ENCODE data around the gene USP3.
"Not testable (repeated sequence)": the region's sequence is repeated elsewhere in the genome, so short reads cannot be mapped to it uniquely, and the experiment has no call there.

The USP3 gene

DNA sequence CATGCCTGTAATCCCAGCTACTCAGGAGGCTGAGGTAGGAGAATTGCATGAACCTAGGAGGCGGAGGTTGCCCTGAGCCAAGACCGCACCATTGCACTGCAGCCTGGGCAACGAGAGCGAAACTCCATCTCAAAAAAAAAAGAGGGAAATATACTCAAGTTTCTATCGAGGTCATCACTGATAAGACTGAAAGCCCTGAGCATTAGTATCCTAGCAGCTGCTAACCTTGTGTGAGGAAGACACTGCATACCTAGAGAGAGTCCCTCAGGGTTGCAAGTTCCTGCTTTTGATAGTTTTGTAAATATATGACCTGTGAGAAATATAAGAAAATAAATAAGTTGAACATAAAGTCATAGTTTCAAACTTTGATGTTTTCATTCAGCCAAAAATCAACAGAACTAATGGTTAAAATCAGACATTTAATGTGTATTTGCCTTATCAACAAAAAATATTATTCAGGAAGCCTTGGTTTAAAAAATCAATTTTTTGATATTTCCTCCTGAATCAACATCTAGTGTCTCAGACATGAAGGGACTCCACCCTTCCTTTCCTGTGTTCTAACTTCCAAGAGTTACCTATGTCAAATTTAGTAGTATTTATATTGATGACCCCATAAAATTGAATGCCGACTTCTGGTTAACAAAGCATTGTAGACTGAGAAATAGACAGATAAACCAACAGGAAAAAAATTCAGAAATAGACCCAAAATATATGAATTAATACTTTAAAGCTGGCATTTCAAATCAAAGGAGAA, 19.8 kb upstream of the USP3 start:
- TF ChIP-seq ZFX (IDR thresholded peaks at IDR 0.05): no peak
- no peak for TF ChIP-seq CTCF (conservative IDR thresholded peaks at IDR 0.05)
- no peak overlapping the region for H3K27ac ChIP-seq

GRCh38 chr15:63487076-63487757, 17.2 kb upstream of the USP3 start:
- TF ChIP-seq ZFX (IDR thresholded peaks at IDR 0.05) (no peak), CTCF (conservative IDR thresholded peaks at IDR 0.05) (peak; percentile 93)

DNA sequence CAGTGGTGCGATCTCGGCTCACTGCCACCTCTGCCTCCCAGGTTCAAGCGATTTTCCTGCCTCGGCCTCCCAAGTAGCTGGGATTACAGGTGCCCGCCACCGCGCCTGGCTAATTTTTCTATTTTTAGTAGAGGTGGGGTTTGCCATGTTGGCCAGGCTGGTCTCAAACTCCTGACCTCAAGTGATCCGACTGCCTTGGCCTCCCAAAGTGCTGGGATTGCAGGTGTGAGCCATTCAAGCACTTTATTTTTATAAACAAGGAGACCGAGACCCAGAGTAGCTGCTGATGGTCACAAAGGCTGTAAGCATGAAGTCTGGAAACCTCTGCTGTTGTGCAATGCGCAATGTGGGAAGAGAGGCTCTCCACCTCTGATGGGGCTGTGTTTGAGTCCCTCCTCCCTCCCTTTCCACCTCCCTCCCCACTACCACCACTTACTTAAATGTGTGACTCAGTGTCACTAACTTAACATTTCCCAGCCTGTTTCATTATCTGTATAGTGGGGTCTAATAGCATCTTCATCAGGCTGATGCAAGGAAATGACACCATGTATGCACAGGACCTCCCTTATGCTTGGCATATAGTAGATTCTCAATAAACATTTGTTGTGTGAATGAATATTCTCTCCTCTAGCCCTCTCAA, 16.5 kb upstream of the USP3 start:
- not testable (repeated sequence) for H3K27ac ChIP-seq

More at GRCh38 chr15:63487076-63487757, 17.2 kb upstream of the USP3 start:
- H3K27ac ChIP-seq: no peak overlapping the region

DNA sequence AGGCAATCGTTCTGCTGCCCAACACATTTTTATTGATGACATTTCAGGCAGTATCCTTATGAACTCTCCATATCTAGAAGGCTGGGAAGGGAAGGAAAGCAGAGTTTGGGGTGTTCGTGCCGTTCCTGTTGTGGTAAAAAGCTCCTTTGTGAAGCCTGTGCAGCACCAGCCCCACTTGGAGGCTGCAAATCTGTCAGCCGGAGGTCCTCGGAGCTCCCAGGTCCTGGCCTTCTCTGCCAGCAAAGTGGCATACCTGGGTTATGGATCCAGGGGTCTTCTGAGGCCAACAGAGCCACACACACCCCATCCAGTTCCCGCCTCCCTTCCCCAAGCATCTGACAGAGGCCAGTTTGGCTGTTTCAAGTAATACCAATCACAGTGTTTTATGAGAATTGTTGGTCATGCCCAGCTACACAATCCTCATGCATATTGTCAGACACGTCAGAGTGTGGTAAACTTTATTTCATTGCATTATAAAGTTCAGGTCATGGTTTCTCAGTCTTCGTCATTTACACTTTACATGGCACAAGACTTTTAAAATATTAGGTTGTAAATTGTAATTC, 15.9 kb upstream of the USP3 start:
- TF ChIP-seq ZFX (IDR thresholded peaks at IDR 0.05): no peak
- no peak for TF ChIP-seq CTCF (conservative IDR thresholded peaks at IDR 0.05)
- no peak overlapping the region for H3K27ac ChIP-seq

DNA sequence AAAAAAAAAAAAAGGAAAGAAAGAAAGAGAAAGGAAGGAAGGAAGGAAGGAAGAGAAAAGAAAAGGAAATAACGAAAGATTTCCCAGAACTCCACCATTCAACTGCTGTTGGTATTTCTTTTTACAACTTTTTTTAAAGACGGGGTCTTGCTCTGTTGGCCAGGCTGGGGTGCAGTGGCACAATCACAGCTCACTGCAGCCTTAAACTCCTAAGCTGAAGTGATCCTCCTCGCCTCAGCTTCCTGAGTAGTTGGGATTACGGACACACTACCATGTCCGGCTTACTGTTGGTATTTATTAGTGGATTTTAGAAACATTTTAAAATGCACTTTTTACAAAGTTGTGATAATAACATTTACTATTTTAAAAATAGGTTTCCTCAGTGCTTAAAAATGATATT, 15.0 kb upstream of the USP3 start:
- TF ChIP-seq ZFX (IDR thresholded peaks at IDR 0.05) (no peak), CTCF (conservative IDR thresholded peaks at IDR 0.05) (no peak)
- H3K27ac ChIP-seq: no peak overlapping the region

DNA sequence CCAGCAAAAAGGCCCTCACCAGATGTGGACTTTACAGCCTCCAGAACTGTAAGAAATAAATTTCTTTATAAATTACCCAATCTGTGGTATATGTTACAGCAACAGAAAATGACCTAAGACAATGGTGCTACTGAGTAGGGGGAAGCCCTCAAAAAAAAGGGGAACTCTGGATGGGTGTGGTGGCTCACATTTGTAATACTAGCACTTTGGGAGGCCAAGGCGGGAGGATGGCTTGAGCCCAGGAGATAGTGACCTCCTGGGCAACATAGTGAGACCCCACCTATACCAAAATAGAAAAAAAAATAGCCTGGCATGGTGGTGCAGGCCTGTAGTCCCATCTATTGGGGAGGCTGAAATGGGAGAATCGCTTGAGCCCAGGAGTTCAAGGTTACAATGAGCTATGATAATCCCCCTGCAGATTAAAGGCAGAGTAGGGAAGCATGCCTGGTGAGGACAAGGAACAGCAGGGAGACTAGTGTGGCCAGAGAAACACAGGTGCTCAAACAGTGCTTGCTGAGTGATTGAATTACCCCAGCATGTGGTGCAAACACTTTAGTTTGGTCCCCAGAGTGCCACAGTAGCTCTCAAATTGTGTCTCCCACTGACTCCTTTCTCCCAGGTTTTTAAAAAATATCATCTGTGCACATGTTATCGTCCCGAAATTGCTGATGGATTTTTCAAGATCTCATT, 13.9 kb upstream of the USP3 start:
- TF ChIP-seq ZFX (IDR thresholded peaks at IDR 0.05) (no peak), CTCF (conservative IDR thresholded peaks at IDR 0.05) (no peak)
- H3K27ac ChIP-seq: no peak overlapping the region

DNA sequence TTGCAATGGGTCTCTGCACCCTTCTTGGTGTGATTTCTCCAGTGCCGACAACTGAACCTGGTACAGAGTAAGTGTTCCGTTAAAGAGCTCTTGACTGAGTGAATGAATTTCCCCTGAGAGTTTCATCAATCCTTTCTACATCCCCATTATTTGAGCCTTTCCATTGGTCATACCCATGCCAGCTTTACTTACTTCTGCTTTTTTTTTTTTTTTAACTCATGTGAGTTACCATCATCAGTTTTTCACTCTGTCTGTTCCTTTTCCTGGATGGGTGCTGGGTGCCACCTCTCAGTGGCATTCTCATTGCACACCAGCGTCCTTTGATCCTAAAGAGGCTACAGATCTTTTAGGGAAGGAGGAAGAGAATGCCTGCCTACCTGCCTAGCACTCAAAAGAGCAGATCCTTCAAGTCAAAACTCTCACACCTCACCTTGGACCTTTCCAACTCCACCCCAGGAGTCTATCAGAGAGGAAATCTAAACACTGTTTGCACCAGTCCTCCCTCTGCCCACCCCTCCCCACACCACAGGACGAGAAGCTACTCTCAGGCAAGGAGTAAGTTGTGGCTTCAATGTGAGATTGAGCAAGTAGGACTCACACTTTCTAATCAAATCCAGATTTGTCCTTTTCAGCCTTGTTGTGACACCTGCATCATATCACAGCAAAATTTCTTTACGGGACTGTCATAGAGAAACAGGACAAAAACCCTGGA, 13.1 kb upstream of the USP3 start:
- H3K27ac ChIP-seq: no peak overlapping the region
- TF ChIP-seq CTCF (conservative IDR thresholded peaks at IDR 0.05) (no peak), ZFX (IDR thresholded peaks at IDR 0.05) (no peak)
